B cell (primary cell): ENCODE measurements around the gene SETBP1.

Experiments used
- CTCF ChIP-seq: fragments of 200-600 bp; IDR thresholded peaks from one replicate; pipeline ENCODE4 v1.8.0; 2022; ENCODE audit warnings: antibody characterized with exemption, mild to moderate bottlenecking
- EZH2 ChIP-seq: IDR thresholded peaks from 2 replicates; pipeline ENCODE4 v1.6.1; 2012; ENCODE audit warnings: borderline replicate concordance, low read depth, mild to moderate bottlenecking, moderate library complexity, low read length; ENCODE audit not compliant: insufficient read depth, poor library complexity, severe bottlenecking

GRCh38 chr18:44850001-44850400 is 169.3 kb downstream of the SETBP1 start:
- TF ChIP-seq CTCF (no peak), EZH2 (no peak)
